ENCODE measurements around the gene ASIC5.
"Not testable (repeated sequence)": the region's sequence is repeated elsewhere in the genome, so short reads cannot be mapped to it uniquely, and the experiment has no call there.

Gene ASIC5

GRCh38 chr4:155800685-155801343, 65.3 kb downstream of the ASIC5 start:
- DNase-seq (ENCODE audit: low read depth in 2 of 2), result no peak

GRCh38 chr4:155799794-155800123, 66.3 kb downstream of the ASIC5 start:
- DNase-seq (ENCODE audit: low read depth in 2 of 2), result no peak

- no peak for DNase-seq (ENCODE audit: low read depth in 2 of 2)
Observed at GRCh38 chr4:155799116-155799793, 66.8 kb downstream of the ASIC5 start.

DNA sequence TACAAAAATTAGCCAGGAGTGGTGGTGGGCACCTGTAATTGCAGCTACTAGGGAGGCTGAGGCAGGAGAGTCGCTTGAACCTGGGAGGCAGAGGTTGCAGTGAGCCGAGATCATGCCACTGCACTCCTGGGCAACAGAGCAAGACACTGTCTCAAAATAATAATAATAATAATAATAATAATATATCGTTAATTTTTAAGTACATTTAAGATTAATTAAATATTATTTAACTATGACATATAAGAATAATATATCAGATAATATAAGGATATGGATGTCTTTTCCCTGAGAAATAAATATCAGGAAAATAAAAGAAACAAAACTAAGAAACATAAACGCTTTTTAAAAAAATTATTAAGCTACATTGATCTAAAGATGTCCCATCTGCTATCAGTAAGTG, 68.5 kb downstream of the ASIC5 start:
- DNase-seq (ENCODE audit: low read depth in 2 of 2), result not testable (repeated sequence)

DNA sequence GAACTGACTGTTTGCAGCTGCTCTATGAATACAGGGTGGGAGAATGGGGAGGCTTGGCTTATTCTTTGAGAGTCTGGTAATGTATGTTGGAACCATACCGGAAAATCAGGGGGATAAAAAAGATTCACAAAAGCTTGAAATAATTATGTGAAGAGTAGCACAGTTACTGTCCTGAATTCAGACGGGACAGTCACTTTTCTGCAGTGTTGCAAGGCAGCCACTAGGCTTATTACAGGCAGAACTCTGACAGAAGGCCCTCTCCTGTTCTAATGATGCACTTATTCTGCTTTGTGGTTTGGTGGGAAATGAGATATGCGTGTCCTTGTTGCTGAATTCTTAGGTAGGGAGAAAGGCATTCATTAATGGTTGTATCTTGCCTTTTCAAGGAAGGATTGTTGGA, 70.1 kb downstream of the ASIC5 start:
- no peak for DNase-seq (ENCODE audit: low read depth in 2 of 2)

GRCh38 chr4:155794589-155795236, 71.4 kb downstream of the ASIC5 start:
- DNase-seq (ENCODE audit: low read depth in 2 of 2), result no peak

DNA sequence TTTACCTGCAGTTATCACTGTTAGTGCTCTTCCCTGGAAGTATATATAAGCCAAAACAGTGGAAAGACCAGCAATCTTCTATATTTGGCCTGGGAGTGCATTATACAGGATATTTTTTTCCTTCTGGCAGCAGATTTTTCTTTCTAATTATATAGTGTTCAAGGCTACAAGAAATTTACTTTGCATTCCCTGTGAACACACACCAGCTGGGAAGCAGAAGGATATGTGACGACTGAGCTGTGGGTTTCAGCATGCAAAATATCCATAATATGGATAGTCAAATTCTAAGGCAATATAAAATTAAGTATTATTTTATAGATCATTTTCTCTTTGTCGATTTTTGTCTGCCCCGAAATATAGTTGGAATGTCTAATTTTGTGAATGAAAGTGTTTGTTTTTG, 76.1 kb downstream of the ASIC5 start:
- no peak for DNase-seq (ENCODE audit: low read depth in 2 of 2)

DNA sequence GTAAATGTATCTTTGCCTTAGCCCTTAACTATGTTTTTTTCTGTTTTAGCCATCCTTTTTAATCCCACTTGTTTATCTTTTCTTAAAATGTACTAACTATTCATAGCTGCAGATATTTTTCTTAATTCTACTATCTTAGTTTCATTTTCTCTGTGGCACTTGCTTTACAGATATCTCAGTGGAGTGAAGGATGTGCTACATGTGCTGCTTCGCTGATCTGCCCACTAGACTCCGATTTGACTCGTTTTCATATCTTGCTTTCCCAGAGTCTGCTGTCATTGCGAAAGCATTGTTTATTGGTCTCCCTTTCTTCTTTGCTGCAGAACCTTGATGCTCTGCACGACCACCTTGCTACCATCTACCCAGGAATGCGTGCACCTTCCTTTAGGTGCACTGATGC, 76.7 kb downstream of the ASIC5 start:
- DNase-seq (ENCODE audit: low read depth in 2 of 2), result no peak

- DNase-seq (ENCODE audit: low read depth in 2 of 2), result no peak
Observed at GRCh38 chr4:155787113-155787710, 78.9 kb downstream of the ASIC5 start.

- DNase-seq (ENCODE audit: low read depth in 2 of 2), result no peak
Observed at GRCh38 chr4:155785828-155786227, 80.2 kb downstream of the ASIC5 start.

GRCh38 chr4:155784637-155785036, 81.4 kb downstream of the ASIC5 start:
- no peak for DNase-seq (ENCODE audit: low read depth in 2 of 2)

- DNase-seq (ENCODE audit: low read depth in 2 of 2), result no peak
Observed at GRCh38 chr4:155781249-155781831, 84.7 kb downstream of the ASIC5 start.

DNA sequence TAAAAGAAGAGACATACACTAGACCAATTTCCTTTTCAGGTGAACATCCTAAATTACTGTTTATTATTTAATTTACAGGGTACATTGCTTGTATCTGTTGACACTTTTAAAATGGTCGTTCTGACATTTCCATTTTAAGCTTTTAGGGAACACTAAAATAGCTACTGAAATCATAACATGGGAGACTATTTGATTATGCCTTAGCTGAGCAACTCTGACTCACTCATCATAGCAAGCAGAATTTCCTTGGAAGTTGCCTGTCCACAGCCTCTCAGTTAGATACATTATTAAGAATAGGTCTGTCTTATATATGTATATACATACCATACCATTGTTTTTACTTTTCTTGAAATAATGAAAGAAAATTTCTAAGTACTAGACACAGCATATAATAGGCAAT, 85.3 kb downstream of the ASIC5 start:
- DNase-seq (ENCODE audit: low read depth in 2 of 2), result no peak
